LNCaP clone FGC (cell line): ENCODE measurements around the gene PKP2.

Experiments used
- DNase-seq: peaks from one replicate; pipeline ENCODE4 v3.0.0-alpha.2; 2011; ENCODE audit warnings: low read depth
- H3K4me3 ChIP-seq: 2 replicates; pipeline ENCODE4 v1.5.1; 2011; ENCODE audit warnings: mild to moderate bottlenecking, low read depth, low read length, control low read depth
- TF ChIP-seq, protein P1 (sequence below): IDR thresholded peaks from 2 replicates; pipeline ENCODE4 v1.5.1; 2012; ENCODE audit warnings: mild to moderate bottlenecking; ENCODE audit not compliant: control insufficient read depth, insufficient read depth; ENCODE audit errors: extremely low read depth

Gene PKP2

DNA sequence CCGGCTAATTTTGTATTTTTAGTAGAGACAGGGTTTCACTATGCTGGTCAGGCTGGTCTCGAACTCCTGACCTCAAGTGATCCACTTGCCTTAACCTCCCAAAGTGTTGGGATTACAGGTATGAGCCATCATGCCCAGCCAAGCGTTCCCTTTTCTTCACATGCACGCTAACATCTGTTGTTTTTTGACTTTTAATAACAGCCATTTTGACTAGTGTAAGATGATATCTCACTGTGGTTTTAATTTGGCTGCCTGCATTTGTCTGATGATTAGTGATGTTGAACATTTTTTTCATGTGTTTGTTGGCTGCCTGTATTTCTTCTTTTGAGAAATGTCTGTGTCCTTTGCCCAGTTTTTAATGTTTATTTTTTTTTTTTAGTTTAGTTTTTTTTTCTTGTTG lies 130.7 kb downstream of the PKP2 start:
- TF ChIP-seq, protein P1, sequence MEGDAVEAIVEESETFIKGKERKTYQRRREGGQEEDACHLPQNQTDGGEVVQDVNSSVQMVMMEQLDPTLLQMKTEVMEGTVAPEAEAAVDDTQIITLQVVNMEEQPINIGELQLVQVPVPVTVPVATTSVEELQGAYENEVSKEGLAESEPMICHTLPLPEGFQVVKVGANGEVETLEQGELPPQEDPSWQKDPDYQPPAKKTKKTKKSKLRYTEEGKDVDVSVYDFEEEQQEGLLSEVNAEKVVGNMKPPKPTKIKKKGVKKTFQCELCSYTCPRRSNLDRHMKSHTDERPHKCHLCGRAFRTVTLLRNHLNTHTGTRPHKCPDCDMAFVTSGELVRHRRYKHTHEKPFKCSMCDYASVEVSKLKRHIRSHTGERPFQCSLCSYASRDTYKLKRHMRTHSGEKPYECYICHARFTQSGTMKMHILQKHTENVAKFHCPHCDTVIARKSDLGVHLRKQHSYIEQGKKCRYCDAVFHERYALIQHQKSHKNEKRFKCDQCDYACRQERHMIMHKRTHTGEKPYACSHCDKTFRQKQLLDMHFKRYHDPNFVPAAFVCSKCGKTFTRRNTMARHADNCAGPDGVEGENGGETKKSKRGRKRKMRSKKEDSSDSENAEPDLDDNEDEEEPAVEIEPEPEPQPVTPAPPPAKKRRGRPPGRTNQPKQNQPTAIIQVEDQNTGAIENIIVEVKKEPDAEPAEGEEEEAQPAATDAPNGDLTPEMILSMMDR = no peak

DNA sequence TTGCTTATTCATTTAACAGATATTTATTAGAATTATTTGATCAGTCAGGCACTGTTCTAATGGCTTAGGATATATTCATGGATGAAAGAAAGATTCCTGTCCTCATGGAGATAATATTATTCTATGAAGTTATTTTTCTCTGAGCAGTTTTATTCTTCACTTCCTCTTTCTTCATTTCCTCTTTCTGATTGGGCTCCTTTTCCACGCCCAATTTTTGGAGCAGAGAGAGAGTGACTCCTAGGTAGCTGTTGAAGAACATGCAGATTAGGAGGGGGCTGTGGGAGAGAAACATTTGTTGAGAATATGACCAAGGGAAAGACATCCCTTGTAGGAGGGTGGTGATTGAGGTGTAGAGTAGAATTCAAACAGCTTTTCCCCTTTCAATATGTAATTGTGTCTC lies 134.9 kb downstream of the PKP2 start:
- no peak for DNase-seq
- TF ChIP-seq, protein P1 = no peak
- H3K4me3 ChIP-seq = no peak overlapping the region

More for the DNA sequence above, 130.7 kb downstream of the PKP2 start:
- no peak for DNase-seq
- no peak overlapping the region for H3K4me3 ChIP-seq

DNA sequence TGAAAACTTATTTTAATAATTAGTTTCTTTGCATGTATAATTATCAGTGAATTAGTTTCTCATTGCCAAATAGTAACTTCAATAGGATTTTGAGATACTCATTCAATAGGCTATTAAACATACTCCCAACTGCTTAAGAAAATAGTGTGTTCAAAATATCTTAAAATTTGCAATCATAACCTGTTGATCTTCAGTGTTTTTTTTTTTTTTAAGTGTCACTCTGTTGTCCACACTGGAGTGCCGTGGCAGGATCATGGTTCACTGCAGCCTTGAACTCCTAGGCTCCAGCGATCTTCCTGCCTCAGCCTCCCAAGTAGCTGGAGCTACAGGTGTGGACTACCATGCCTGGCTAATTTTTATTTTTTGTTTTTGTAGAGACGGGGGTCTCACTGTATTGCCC lies 139.4 kb downstream of the PKP2 start:
- TF ChIP-seq, protein P1 = no peak
- DNase-seq = no peak
- H3K4me3 ChIP-seq = no peak overlapping the region

DNA sequence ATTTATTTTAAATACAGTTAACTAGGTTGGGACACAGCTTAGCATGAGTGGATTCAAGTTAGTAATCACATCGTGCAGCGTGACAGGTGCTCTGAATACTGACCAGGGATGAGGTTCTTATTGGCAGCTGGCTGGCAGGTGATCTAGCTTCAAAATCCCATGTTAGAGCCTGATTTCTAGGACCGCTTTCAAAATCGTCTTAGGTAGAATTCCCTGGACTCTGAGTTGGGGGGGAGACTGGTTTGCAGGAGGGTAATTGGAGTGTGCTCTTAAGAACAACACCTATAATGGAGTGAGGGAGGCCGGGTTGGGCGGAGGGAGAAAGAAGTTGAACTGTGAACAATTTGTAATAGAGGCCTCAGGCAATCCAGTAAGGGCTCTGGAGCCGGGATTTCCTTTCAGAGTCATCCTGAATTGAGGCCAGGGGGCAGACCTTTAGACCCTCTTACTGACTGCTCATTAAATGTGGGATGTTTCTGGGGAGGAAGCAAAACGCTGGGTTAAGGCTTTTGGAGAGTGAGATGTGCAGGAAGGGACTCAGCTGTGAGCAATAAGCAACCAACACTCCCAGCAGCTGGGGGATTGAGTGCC lies 140.0 kb downstream of the PKP2 start:
- TF ChIP-seq, protein P1 = no peak
- DNase-seq = no peak
- peak overlapping the region; percentile 96 for H3K4me3 ChIP-seq

DNA sequence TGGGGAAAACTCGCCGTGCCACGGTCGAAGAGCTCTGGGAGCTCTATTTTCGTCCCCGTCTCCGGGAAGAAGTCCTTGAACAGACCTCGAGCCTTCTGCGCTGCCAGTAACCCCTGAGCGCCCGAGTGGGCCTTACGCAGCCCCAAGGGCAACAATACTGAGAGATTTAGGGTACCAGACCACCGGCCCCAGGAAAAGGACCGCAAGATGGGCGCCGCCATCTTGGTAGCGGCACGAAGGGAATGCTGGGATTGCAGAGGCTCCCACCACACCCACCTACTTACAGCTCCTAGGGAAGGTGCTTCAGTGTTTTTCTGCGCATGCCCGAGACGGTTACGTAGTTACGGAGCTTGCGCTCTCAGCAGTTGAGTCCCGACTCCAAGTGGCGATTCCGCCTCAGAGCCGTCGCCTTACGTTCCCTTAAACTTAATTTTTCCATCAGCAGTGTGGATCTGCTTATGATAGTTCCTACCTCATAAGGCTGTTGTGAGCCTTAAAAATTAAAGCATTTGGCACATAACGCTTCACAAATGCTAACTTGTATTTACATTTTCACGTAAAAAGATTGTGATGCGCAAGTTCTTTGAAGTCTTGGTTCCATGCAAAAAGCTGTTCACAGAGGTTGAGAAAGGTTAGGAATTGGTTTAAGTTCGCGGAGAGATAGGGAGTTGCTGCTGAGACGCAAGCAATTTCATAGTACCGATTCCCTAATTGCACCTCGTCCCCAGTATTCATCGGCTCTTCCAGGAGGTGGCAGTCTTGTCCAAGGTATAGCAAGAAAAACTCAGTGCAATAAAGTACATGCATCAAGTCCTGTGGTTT lies 140.7 kb downstream of the PKP2 start, which contains the start of gene YARS2:
Gene YARS2 (minus strand): TSS at position 244 of the 822 bp plus-strand sequence. CDS start 23 bp downstream, at position 221.
- peak within 1 kb of the TSS; percentile 96 for H3K4me3 ChIP-seq
- TF ChIP-seq, protein P1 = peak; percentile 89
- DNase-seq = peak; percentile 97

DNA sequence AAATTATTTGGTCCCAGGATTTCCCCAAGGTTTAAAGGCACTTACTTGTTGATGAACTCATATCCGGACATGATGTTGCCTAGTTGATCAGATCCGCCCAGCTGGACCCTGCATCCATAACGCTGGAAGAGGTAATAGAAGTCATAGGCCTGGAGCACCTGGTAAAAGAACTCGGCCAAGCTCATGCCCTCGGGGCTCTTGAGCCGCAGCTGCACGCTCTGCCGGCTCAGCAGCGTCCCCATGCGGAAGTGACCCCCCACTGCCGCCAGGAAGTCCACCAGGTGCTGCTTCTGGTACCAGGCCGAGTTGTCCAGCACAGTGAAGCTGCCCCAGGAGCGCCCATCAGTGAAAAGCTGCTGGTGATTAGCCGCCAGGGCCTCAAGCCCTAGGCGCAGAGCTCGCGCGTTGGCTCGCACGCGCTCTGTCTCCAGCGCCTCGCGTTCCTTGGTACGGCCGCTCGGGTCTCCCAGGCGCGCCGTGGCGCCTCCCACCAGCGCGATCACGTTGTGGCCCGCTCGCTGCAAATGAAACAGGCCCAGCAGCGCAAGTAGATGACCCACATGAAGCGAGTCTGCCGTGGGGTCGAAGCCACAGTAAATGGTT lies 141.4 kb downstream of the PKP2 start:
- peak; percentile 62 for DNase-seq
- TF ChIP-seq, protein P1 = peak; percentile 78
- H3K4me3 ChIP-seq = peak overlapping the region; percentile 96
